HG03442 (cell line): ENCODE data around the gene ADAM10.
"Not testable (repeated sequence)": the region's sequence is repeated elsewhere in the genome, so short reads cannot be mapped to it uniquely, and the experiment has no call there.

ENCODE experiments used
- ATAC-seq: cut with Tn5 transposase; IDR thresholded peaks from one replicate; pipeline ENCODE4 v1.9.1; 2021; ENCODE audit warnings: mild to moderate bottlenecking, moderate library complexity; ENCODE audit not compliant: unreplicated experiment

ADAM10 gene

DNA sequence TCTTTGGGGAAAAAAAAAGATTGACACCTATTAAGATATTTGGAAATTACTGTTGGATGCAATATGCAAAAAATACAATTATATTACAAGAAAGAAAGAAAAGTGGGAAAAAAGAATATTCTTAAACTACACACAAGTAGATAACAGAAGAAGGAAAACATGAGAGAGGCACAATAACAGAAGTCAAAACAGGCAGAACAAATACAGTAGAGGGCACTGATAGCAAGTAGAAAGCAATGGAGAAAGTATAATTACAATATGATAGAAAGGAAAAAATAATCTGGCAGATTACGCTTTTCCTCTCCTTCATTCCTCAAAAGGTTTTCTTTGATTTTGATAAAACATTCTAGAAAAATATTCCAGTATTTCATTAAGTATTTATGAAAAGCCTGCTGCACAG is 72.1 kb downstream of the ADAM10 start:
- ATAC-seq: no peak

DNA sequence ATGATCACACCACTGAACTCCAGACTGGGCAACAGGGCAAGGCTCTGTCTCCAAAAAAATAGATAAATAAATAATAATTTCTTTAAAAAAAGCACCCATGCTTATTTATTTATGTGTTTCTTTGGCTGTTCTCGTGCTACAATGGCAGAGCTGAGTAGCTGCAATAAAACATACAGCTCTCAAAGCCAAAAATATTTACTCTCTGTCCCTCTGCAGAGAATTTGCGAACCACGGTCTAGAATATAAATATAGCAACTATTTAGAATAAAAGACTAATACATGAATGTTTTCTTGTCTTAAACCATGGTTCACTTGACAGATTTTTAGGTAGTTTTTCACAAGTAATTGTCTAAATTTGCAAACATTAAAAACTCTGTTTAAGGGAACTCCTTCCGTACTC is 72.7 kb downstream of the ADAM10 start:
- no peak for ATAC-seq

DNA sequence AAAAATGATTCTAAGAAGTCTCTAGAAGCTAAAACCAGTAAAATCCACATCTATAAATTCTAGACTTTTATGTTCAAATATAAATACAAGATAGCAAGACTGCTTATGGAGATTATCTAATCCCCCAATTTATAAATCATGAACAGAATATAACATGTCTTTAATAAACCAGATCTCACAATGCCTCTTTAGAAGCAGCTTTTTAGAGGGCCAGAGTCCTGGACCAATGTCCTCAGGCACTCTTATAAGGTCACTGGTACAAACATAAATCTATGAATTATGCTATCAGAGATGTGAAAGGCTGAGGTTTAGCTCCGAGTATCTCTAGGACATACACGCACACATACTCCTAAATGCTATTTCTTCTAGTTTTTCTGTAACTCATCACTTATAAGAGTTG is 78.3 kb downstream of the ADAM10 start:
- ATAC-seq: no peak

DNA sequence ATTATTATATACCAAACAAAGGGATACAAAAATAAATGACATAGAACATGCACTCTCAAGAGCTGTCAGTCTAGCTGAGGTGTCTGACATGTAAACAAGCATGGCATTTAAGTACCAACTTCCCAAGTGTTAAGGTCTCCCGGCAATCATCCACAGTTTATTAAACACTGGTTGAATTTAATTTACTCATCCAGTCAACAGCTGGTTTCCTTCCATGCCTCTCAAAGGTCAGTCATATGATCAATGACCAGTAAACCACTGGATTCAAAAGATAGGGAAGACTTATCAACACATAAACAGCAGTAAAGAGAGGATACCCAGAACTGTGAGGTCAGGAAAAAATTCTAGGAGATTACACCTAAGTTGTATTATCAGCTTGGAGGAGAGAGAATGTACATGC is 80.4 kb downstream of the ADAM10 start:
- no peak for ATAC-seq

DNA sequence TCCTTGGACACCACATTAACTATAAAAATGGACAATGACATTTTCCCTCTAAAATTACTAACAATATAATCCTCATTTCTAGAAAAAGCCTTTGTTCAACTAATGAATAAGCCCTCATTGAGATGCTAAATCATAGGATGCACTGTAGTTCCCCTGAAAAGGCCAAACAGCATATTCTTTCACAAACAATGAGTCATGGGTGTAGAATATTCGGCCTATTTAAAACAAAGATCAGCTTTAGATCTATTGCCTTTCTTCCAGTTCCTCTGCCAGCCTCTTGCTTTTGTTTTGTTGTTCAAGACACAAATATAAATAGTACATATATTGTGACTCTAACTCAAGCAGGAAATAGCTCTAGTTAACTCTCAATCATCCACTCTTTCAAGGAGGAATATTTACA is 82.5 kb downstream of the ADAM10 start:
- ATAC-seq: no peak

DNA sequence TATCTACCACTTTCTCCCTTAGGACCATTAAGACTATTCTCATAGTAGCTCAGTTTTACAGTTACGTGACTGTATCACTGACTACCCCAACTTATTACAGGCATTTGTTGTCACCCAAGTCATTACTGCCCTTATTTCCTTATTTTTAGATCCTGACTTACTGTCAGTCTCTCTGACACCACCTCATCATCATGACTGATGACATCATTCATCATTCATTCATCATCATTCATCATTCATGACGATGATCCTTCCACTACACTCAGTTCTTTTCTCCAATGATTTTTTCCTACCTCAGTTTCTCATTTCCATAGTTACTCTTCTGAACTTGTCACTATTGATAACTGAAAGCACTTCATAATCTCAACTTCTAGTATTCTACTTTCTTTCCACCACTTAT is 83.8 kb downstream of the ADAM10 start:
- ATAC-seq: no peak

DNA sequence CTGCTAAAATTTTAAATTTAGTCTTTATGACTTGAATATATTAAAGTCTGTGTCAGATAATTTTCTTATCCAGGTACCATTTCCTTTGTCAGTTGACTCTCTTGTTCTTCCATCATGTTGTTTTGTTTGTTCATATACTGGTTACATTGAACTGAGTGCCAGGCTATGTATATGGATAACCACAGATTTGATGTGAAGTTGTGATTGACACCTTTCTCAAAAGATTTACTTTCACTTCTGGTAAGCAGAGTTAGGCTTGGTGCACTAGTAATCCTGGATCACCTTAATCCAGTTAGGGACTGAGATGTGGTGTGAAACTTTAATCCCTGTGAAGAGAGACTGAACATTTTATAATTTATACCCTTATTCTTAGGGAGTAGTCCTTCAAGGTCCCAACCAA is 99.4 kb downstream of the ADAM10 start:
- no peak for ATAC-seq

DNA sequence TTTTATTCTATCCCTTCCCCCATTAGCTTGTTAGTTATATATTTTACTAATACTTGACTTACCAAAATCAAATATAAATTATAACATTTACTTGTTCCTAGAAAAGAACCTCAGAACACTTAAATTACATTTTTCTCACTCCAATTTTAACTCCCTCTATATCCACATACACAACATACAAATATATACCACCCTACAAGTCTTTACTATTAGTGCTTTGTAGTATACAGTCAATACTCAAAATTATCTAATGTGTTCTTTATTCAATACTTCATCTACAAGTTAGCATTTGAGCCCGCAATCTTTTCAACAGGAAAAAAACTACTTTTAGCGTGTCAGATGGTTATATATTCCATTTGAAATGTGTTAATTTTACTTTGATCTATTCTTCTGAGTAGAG is 100.3 kb downstream of the ADAM10 start:
- ATAC-seq: no peak

DNA sequence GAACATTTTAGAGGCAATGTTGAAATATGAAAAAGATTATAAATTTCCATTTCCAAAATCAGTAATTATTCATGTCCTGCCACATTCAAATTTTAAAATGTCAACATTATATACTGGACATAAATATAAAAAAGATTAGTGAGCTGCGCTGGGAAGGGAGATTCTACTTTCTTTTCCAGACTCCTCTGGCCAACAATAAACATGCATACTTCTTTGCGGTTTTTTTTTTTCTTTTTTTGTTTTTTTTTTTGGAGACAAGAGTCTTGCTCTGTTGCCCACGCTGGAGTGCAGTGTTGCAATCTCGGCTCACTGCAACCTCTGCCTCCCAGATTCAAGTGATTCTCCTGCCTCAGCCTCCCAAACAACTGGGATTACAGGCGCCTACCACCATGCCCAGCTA is 105.5 kb downstream of the ADAM10 start:
- no peak for ATAC-seq

DNA sequence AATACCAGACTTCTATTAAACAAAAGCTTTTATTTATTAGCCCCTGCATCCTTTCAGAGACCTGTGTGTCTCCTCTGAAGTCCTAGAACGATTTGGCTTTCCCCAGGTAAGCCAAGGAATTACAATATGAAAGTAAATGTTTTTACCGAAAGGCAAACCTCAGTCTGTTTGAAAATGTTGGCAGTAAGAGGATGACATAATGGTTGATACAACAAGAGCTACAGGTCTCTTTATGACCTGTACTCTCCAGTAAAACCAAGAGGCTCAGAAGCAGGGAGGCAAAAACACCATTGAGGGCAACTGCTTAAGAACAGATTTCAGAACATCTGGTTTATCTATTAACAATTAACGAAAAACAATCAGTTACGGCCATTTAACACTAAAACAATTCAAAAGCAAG is 107.8 kb downstream of the ADAM10 start:
- no peak for ATAC-seq

DNA sequence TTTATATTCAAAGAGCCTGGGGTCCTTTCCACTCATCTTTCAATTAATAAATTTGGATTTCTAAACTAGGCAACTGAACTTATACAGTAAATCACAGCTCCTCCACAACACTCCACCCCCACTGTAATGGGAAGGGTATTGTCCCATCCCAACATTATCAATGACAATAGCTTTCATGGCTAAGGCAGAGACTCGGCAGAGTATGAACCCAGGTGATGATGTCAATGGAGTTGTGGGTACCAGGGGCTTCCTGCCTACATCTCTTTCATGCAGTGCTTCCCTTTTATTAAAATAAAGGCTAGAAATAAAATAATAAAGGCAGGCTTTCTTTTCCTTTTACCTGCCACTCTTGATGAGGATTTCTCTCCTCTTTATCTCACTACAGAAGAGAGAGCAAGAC is 109.5 kb downstream of the ADAM10 start:
- no peak for ATAC-seq

DNA sequence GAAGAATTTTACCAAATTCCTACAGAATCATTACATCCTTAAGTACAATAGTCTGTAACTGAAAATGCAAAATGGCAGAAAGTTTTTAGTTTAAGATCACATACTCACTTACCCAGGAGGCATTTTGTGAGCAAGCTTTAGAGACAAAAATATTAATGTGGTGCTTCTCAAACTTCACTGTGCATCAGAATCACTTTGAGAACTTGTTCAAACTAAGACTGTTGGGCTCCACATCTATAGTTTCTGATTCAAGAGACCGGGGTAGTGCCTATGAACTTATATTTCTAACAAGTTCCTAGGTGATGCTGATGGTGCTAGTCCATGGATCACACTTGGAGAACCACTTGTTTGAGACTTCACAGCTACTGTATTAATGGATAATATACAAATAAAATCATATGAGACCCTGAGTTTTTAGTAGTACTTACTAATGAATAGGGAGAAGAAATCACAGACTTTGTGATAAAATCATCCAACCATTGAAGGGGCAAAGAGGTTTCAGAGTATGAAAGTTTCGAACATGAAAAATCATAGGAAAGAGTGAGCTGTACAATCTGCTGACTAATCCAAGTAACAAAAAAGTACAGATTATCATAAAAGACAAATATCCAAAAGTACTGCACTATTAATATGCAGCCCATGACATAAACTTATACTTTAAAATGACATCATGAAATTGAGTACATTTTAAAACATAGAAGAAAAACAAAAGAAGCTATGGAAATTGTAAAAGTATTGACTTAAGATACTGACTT is 110.3 kb downstream of the ADAM10 start:
- no peak for ATAC-seq

DNA sequence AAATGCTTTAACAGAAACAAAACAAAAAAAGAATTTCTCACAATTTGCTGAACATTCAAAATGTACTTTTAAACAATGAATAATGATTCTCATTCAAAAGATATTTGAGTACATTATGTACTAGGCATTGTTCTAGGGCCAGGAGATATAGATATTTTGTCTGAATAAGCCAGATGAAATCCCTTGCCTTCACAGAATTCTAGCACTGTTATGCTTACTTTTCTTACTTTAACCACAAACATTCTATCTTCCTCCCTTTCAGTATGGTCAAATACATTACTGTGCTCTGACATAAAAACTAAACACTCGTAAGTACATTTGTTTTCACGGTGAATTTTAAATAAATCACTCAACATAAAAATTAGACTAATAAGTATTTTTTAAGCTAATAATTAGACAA is 116.7 kb downstream of the ADAM10 start:
- ATAC-seq: no peak

DNA sequence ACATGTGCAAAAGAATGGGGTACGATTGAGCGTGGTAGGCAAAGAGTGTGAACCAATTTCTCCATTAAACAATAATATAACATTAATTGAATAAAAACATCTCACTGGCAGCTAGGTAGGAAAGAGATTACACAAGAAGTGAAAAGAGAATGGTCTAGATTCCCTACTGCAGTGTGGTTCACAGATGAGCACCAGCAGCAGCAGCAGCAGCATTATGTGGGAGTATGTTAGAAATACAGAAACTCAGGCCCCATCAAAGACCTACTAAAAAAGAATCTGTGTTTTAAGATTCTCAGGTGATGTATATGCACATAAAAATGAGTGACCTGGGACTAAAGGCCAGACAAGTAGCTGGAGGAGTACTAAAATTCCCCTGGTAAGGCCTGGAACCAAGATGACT is 118.2 kb downstream of the ADAM10 start:
- ATAC-seq: no peak

DNA sequence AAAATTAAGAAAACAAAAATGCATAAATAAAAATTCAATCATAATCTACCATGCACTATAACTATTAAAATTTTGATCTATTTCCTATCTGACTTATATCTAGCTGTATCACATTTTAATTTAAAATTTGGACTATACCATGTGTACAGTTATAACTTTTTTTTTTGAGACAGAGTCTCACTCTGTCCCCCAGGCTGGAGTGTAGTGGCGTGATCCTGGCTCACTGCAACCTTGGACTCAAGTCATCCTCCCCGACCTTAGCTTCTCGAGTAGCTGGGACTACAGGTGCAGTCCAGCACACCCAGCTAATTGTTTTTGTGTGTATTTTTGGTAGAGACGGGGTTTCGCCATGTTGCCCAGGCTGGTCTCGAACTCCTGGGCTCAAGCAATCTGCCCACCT is 119.9 kb downstream of the ADAM10 start:
- no peak for ATAC-seq

DNA sequence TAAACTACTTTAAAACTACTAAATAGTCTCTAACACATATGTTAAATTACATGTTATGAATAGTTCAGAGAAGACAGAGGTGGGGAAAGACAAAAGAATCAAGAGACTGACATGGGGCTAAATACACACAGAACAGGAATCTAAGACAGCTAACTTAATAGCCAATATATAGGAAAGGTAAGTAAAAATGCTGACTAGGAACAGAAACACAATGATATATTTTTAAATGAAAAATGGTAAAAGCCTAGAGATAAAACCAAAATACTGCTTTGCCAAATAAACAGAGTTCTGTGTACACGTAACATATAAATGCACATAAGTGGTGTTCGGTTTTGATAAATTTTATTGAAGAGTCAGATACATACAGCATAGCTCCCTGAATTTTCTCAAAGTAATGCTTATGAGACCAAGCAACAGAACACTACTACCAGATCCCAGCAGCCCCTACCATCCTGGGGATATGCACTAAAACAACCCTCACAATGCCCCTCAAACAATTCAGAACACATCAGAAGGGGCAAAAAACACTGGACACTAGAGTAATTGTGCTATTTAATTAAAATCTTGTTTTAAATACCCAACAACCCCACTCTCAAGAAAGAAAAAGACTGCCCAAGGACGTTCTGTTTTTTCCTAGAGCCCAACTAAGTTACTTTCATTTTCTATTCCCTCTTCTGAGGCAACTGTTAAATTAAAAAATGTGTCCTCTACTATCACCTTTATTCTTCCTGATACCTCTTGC is 121.1 kb downstream of the ADAM10 start:
- ATAC-seq: no peak

DNA sequence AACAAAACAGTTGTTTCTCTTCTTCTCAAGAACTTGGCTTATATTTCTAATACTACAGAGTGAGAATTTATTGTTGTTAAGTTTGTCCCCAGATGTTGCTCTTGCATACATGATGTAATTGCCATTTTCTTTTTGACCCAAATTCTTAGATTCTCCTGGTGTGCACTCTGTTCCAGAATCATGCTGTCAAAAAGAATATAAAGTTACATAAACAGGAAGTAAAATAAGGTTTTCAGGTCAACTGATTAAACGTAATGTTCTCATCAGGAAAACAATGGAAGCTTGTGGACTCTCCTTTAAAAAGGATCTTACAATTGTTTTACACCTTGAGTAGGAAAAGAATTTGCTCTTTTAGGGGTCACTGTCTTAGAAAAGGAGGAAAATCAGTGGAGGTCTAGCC is 121.8 kb downstream of the ADAM10 start:
- no peak for ATAC-seq

DNA sequence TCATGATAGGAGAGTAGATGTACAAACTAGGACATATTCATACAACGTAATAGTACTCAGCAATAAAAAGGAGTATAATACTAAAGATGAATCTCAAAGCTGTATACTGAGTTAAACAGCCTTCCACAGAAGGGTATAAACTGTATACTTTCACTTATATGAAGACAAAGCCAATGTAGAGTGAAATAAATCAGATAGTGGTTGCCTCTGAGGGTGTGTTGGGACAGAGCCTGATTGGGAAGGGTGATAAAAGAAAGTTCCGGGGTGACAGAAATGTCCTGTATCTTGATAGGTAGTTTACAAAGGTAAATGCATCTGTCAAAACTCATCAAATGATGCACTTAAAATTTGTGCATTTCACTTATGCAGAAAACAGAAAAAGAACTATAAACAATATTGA is 122.5 kb downstream of the ADAM10 start:
- ATAC-seq: no peak

DNA sequence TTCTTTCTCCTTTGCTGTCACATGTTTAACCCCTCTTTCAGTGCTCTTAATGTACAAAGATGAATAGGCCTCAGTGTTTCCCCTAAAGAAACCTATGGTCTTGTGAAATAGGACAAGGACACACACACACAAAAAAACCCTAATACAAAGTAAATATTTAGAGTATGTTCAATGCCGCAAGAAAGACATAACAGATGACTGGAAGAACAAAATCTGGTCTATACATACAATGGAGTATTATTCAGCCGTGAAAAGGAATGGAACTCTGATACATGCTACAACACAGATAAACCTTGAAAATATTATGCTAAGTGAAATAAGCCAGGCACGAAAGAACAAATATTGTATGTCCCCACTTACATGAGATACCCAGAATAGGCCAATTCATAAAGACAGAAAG is 123.1 kb downstream of the ADAM10 start:
- no peak for ATAC-seq

DNA sequence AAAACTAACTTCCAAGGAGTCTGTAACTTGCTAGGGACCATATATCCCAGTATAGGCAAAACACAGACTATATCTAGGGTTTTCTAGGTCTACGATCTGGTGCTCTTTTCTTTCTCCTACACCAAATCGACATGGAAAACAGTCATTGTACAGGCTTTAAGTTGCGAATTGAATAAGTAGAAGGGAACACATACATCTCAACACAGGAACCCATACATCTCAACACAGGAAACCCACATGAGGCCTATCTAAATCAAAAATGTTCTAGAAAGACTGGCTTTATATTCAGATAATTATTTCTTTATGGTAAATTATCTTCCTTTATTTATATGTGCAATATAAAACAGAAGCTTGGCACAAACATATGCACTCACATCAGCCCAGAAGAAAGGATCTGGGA is 126.6 kb downstream of the ADAM10 start:
- ATAC-seq: no peak

DNA sequence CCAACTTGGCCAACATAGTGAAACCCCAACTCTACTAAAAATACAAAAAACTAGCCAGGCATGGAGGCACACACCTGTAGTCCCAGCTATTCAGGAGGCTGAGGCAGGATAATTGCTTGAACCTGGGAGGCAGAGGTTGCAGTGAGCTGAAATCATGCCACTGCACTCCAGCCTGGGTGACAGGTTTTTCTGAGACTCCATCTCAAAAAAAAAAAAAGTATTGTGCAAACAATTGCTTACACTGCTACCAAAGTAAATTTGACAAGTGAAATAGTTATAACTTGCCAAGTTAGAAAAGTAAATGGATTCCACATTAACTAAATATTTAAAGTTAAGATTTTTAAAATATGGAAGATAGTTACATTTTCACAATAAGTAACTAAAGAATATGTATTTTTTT is 129.2 kb downstream of the ADAM10 start:
- not testable (repeated sequence) for ATAC-seq

DNA sequence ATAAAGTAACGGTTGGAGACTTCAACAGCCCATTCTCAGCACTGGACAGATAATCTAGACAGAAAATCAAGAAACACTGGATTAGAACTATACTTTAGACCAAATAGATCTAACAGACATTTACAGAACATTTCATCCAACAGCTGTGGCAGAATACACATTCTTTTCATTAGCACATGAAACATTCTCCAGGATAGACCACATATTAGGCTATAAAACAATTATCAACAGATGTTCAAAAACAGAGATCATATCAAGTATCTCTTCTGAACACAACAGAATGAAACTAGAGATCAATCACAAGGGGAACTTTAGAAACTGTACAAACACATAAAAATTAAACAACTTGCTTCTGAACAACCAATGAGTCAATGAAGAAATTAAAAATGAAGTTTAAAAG is 133.3 kb downstream of the ADAM10 start:
- ATAC-seq: no peak
